Head of caudate nucleus (tissue), 42 donors: ENCODE results near the gene ARL3.
"Not testable (repeated sequence)": the region's sequence is repeated elsewhere in the genome, so short reads cannot be mapped to it uniquely, and the experiment has no call there.

Experiments used
- DNase-seq, 42 donors: peaks; one replicate each; pipeline versions ENCODE4 v3.0.0 to v3.0.0-alpha.2; 2020 to 2021; ENCODE audit warnings: mixed read lengths in 7 of 42
- intact Hi-C: fragments of 100-400 bp; cut with DNase I; formaldehyde crosslinking; loops from one replicate; pipeline ENCODE4 v1.15.0; 2022

Gene ARL3

GRCh38 chr10:102741726-102742237 lies 27.6 kb upstream of the ARL3 start:
- intact Hi-C loops = no loop called here
- no peak for DNase-seq

GRCh38 chr10:102740229-102740628 lies 26.0 kb upstream of the ARL3 start:
- intact Hi-C loops = no loop called here
- DNase-seq = no peak

GRCh38 chr10:102738692-102739121 lies 24.5 kb upstream of the ARL3 start:
- intact Hi-C loops = loop anchor here (10.0 kb wide), 3 partner anchors 106 to 506 kb away; partner anchors contain the start of gene RPEL1

GRCh38 chr10:102735065-102735562 lies 20.9 kb upstream of the ARL3 start:
- DNase-seq = peak in 1 of 42 donors; percentile 31

More at GRCh38 chr10:102738692-102739121, 24.5 kb upstream of the ARL3 start:
- no peak for DNase-seq

GRCh38 chr10:102732661-102733060 lies 18.5 kb upstream of the ARL3 start:
- intact Hi-C loops = loop anchor here (10.0 kb wide), 3 partner anchors 112 to 512 kb away; partner anchors contain the start of gene RPEL1
- peak in 1 of 42 donors; percentile 13 for DNase-seq

More at GRCh38 chr10:102735065-102735562, 20.9 kb upstream of the ARL3 start:
- intact Hi-C loops = loop anchor here (10.0 kb wide), 3 partner anchors 110 to 510 kb away; partner anchors contain the start of gene RPEL1

- peak in 1 of 42 donors; percentile 36 for DNase-seq
- intact Hi-C loops = loop anchor here (10.0 kb wide), 3 partner anchors 113 to 513 kb away; partner anchors contain the start of gene RPEL1
Observed at GRCh38 chr10:102731222-102731800, 17.1 kb upstream of the ARL3 start.

- peak; percentile 76 to 96 (median 89) for DNase-seq
- intact Hi-C loops = loop anchor here (5.0 to 10.0 kb wide), 4 partner anchors 115 to 515 kb away; partner anchors contain the start of gene RPEL1
Observed at GRCh38 chr10:102729029-102730026, 15.1 kb upstream of the ARL3 start.

GRCh38 chr10:102727037-102727818 lies 13.0 kb upstream of the ARL3 start:
- DNase-seq = peak in 3 of 42 donors; percentile 37 to 47 (median 44)
- intact Hi-C loops = loop anchor here (5.0 kb wide), 1 partner anchor 175 kb away; no protein-coding TSS in a partner anchor

- intact Hi-C loops = loop anchor here (5.0 kb wide), 1 partner anchor 176 kb away; no protein-coding TSS in a partner anchor
- peak in 19 of 42 donors; percentile 9 to 61 (median 40) for DNase-seq
Observed at GRCh38 chr10:102726274-102726673, 12.1 kb upstream of the ARL3 start.

- no peak for DNase-seq
- intact Hi-C loops = no loop called here
Observed at GRCh38 chr10:102723989-102724388, 9.8 kb upstream of the ARL3 start.

- intact Hi-C loops = no loop called here
- no peak for DNase-seq
Observed at GRCh38 chr10:102721954-102722353, 7.8 kb upstream of the ARL3 start.

GRCh38 chr10:102720775-102721301 lies 6.6 kb upstream of the ARL3 start:
- DNase-seq = no peak
- intact Hi-C loops = no loop called here

- intact Hi-C loops = no loop called here
- DNase-seq = no peak
Observed at GRCh38 chr10:102720337-102720736, 6.1 kb upstream of the ARL3 start.

GRCh38 chr10:102718220-102718619 lies 4.0 kb upstream of the ARL3 start:
- intact Hi-C loops = no loop called here
- DNase-seq = no peak

GRCh38 chr10:102716900-102717565 lies 2.8 kb upstream of the ARL3 start:
- DNase-seq, intact Hi-C loops: not testable (repeated sequence)

GRCh38 chr10:102715880-102716279 lies 1.7 kb upstream of the ARL3 start:
- peak in 1 of 42 donors; percentile 3 for DNase-seq
- intact Hi-C loops = no loop called here
